HepG2 (cell line): Measurements from ENCODE around the gene MXI1. TPM values are rescaled to one million over a fixed set of nuclear protein-coding genes. Genes with fewer than 3 reads are reported as not detected.

ENCODE experiments used
- ATAC-seq: fragments of 200-7000 bp; cut with Tn5 transposase; 3 replicates; pipeline ENCODE4 v1.9.1; 2020; ENCODE audit warnings: mild to moderate bottlenecking, moderate library complexity
- BruUV-seq: library from RNA; stranded (reverse); fragments of 400-500 nt; replicated peaks from 2 replicates; lab custom pipeline; 2021; lab: Mats Ljungman, UMichigan
- CTCF ChIA-PET: fragments of 300-600 bp; formaldehyde crosslinking; extraction: SDS; loops from one replicate; lab custom pipeline; 2021; ENCODE audit warnings: low total read pairs, inconsistent platforms, low intra/inter-chr PET ratio; lab: Yijun Ruan, JAX
- POLR2A ChIA-PET: fragments of 350-600 bp; sonication (Branson Sonifier 250); formaldehyde crosslinking; loops from one replicate; lab custom pipeline; 2020; ENCODE audit warnings: antibody characterized with exemption, inconsistent platforms; lab: Yijun Ruan, JAX
- DNase-seq: peaks from one replicate; pipeline ENCODE4 v3.0.0-alpha.2; 2015; ENCODE audit warnings: low spot score
- FAIRE-seq: peaks from 3 replicates; lab custom pipeline; 2011; peaks lifted over from hg19 to GRCh38; lab: Jason Lieb, UNC
- H2AFZ ChIP-seq: one replicate; pipeline ENCODE4 v1.6.1; 2011; ENCODE audit warnings: low read length, inconsistent platforms
- H3K27ac ChIP-seq: fragments of 300-600 bp; 3 replicates; pipeline ENCODE4 v1.8.0; 2011; ENCODE audit warnings: mixed run types, mild to moderate bottlenecking, mixed read lengths, low read length, inconsistent platforms; ENCODE audit not compliant: insufficient read depth; ENCODE audit errors: extremely low read length
- H3K27me3 ChIP-seq, 2 experiments: fragments of 200-600 bp in 1 of 2; 2 replicates in 1 of 2; 3 replicates in 1 of 2; pipeline versions ENCODE4 v1.6.0 to v1.8.0; 2011; ENCODE audit warnings: low read length in 2 of 2, mild to moderate bottlenecking in 2 of 2, moderate library complexity in 2 of 2, inconsistent platforms in 1 of 2; ENCODE audit not compliant: insufficient read depth in 2 of 2, control insufficient read depth in 1 of 2
- H3K36me3 ChIP-seq, 2 experiments: fragments of 200-600 bp in 1 of 2; replicated peaks in 1 of 2; 2 replicates in 1 of 2; 3 replicates in 1 of 2; pipeline versions ENCODE4 v1.5.1 to v1.8.0; 2011; ENCODE audit warnings: low read length in 2 of 2, inconsistent platforms in 1 of 2; ENCODE audit not compliant: insufficient read depth in 2 of 2, control insufficient read depth in 1 of 2
- H3K4me1 ChIP-seq: 2 replicates; pipeline ENCODE4 v1.5.1; 2012; ENCODE audit warnings: low read length, inconsistent platforms; ENCODE audit not compliant: insufficient read depth
- H3K4me2 ChIP-seq: 2 replicates; pipeline ENCODE4 v1.6.0; 2011; ENCODE audit warnings: low read depth, low read length, inconsistent platforms
- H3K4me3 ChIP-seq, 3 experiments: fragments of 200-600 bp in 1 of 3; sonication (generic), shearing (Covaris generic) in 1 of 3; replicated peaks in 1 of 3; 2 replicates each; pipeline ENCODE4 v1.5.1; 2011 to 2016; ENCODE audit warnings: low read length in 3 of 3, inconsistent platforms in 2 of 3, low read depth in 2 of 3, mild to moderate bottlenecking in 2 of 3, control low read depth in 1 of 3, mixed read lengths in 1 of 3; ENCODE audit not compliant: insufficient read depth in 1 of 3
- H3K79me2 ChIP-seq: one replicate; pipeline ENCODE4 v1.6.1; 2011; ENCODE audit warnings: low read length, inconsistent platforms; ENCODE audit not compliant: insufficient read depth
- H3K9ac ChIP-seq: 2 replicates; pipeline ENCODE4 v1.6.0; 2011; ENCODE audit warnings: mild to moderate bottlenecking, low read depth, low read length, inconsistent platforms; ENCODE audit not compliant: insufficient read depth
- H3K9me3 ChIP-seq: 2 replicates; pipeline ENCODE4 v1.5.1; 2012; ENCODE audit warnings: mild to moderate bottlenecking, low read length
- H4K20me1 ChIP-seq: 2 replicates; pipeline ENCODE4 v1.6.0; 2011; ENCODE audit warnings: inconsistent platforms, mild to moderate bottlenecking, low read length, moderate library complexity; ENCODE audit not compliant: insufficient read depth
- ATRX ChIP-seq: sonication (generic); formaldehyde crosslinking; IDR thresholded peaks from 2 replicates; pipeline ENCODE4 v1.4.0; 2020; ENCODE audit warnings: missing genetic modification reagents, borderline replicate concordance
- E2F5 ChIP-seq: sonication (generic); formaldehyde crosslinking; conservative IDR thresholded peaks from 2 replicates; pipeline ENCODE4 v1.4.0; 2020; ENCODE audit warnings: missing genetic modification reagents
- HMGA1 ChIP-seq: sonication (generic); formaldehyde crosslinking; conservative IDR thresholded peaks from 2 replicates; pipeline ENCODE4 v1.4.0; 2020; ENCODE audit warnings: missing genetic modification reagents
- HNRNPH1 ChIP-seq: fragments of 200-400 bp; formaldehyde crosslinking; optimal IDR thresholded peaks from 2 replicates; pipeline ENCODE3; 2017; ENCODE audit warnings: mild to moderate bottlenecking, low read depth, low read length
- HNRNPUL1 ChIP-seq: fragments of 200-400 bp; formaldehyde crosslinking; IDR thresholded peaks from 2 replicates; pipeline ENCODE4 v1.6.1; 2017; ENCODE audit warnings: low read depth, mild to moderate bottlenecking, low read length, moderate library complexity
- IKZF1 ChIP-seq: fragments of 450-650 bp; IDR thresholded peaks from 2 replicates; pipeline ENCODE4 v1.7.1; 2016
- JUNB ChIP-seq: sonication (generic); formaldehyde crosslinking; IDR thresholded peaks from 2 replicates; pipeline ENCODE4 v1.8.0; 2022; ENCODE audit warnings: missing genetic modification reagents, mild to moderate bottlenecking, borderline replicate concordance
- MXD3 ChIP-seq: IDR thresholded peaks from 2 replicates; pipeline ENCODE4 v1.6.1; 2016; ENCODE audit warnings: mild to moderate bottlenecking, missing biosample characterization, missing genetic modification reagents
- REXO4 ChIP-seq: sonication (generic); formaldehyde crosslinking; IDR thresholded peaks from 2 replicates; pipeline ENCODE4 v1.8.0; 2022; ENCODE audit warnings: missing genetic modification reagents, mild to moderate bottlenecking, borderline replicate concordance
- STAT6 ChIP-seq: sonication (generic); formaldehyde crosslinking; IDR thresholded peaks from 2 replicates; pipeline ENCODE4 v1.4.0; 2020; ENCODE audit warnings: missing genetic modification reagents, mild to moderate bottlenecking, borderline replicate concordance
- TCF7L2 ChIP-seq: IDR thresholded peaks from 2 replicates; pipeline ENCODE4 v1.6.1; 2011; ENCODE audit warnings: mild to moderate bottlenecking, low read depth, low read length, moderate library complexity
- ZNF207 ChIP-seq: fragments of 450-650 bp; IDR thresholded peaks from 2 replicates; pipeline ENCODE4 v1.6.1; 2016; ENCODE audit warnings: antibody characterized with exemption, borderline replicate concordance
- ZNF484 ChIP-seq: sonication (generic); formaldehyde crosslinking; IDR thresholded peaks from 2 replicates; pipeline ENCODE4 v1.5.1; 2020; ENCODE audit warnings: mild to moderate bottlenecking, low read depth, missing genetic modification reagents, borderline replicate concordance
- ZNF720 ChIP-seq: sonication (generic); formaldehyde crosslinking; IDR thresholded peaks from 2 replicates; pipeline ENCODE4 v1.4.0; 2020; ENCODE audit warnings: missing genetic modification reagents
- ZNF792 ChIP-seq: IDR thresholded peaks from 2 replicates; pipeline ENCODE4 v1.6.1; 2016
- ZSCAN22 ChIP-seq: sonication (generic); formaldehyde crosslinking; IDR thresholded peaks from 2 replicates; pipeline ENCODE4 v1.4.0; 2020; ENCODE audit warnings: mild to moderate bottlenecking, missing genetic modification reagents
- ZXDC ChIP-seq: sonication (generic); formaldehyde crosslinking; IDR thresholded peaks from 2 replicates; pipeline ENCODE4 v1.5.0; 2020; ENCODE audit warnings: mild to moderate bottlenecking, missing genetic modification reagents
- WGBS: methylation state at CpG from one replicate; pipeline ENCODE4 v1.1.6; 2017; ENCODE audit warnings: low lambda C conversion rate; 5-methylcytosine and 5-hydroxymethylcytosine counted together
- in situ Hi-C: cut with HindIII; loops from 2 replicates; pipeline ENCODE4 v1.10.0; 2017; ENCODE audit warnings: low pct_unique_long_range_greater_than_20kb; ENCODE audit not compliant: extremely low pct_ligation_motif_present
- intact Hi-C: fragments of 100-400 bp; cut with micrococcal nuclease; formaldehyde crosslinking; loops from one replicate; pipeline ENCODE4 v1.10.0; 2022; ENCODE audit not compliant: unreplicated experiment
- polyA plus RNA-seq, 8 experiments: library from polyadenylated mRNA; depleted of rRNA in 3 of 8; stranded (reverse) in 7 of 8; unstranded in 1 of 8; fragments of >200 nt; fragmentation: Illumina TruSeq in 4 of 8; extraction: Trizol in 4 of 8; gene quantifications; 2 replicates each; pipeline versions ENCODE4 v1.2.1 to v1.2.3, GENCODE V29; 2011 to 2016; ENCODE audit warnings: low read depth in 4 of 8, missing spikeins in 1 of 8, mixed read lengths in 1 of 8; ENCODE audit not compliant: insufficient read depth in 1 of 8
- total RNA-seq, 5 experiments: library from RNA; depleted of rRNA; stranded (reverse); fragments of >200 nt; fragmentation: Illumina TruSeq; extraction: Trizol; gene quantifications; 2 replicates each; pipeline ENCODE4 v1.2.3, GENCODE V29; 2016; ENCODE audit warnings: low read depth in 1 of 5

MXI1 gene
- total and polyA plus RNA-seq, 2 of the 13 experiments (the other 11 are each of a cell fraction or from before 2014, with no cell fraction given), result 6.6 to 22.0 TPM

- in situ Hi-C loops, result no loop called here
- intact Hi-C loops, result no loop called here
- no peak overlapping the region for H3K4me3 ChIP-seq
- H3K79me2 ChIP-seq, result no peaks in the 10 kb centered on the region
- no peak for DNase-seq
- no peak for FAIRE-seq
- TF ChIP-seq MXD3 (CRISPR knock-in tag) (no peak), STAT6 (CRISPR knock-in tag) (no peak), ZNF484 (CRISPR knock-in tag) (no peak), ATRX (CRISPR knock-in tag) (no peak), ZNF207 (no peak), ZNF792 (no peak), HNRNPUL1 (no peak), REXO4 (CRISPR knock-in tag) (no peak), ZSCAN22 (no peak), ZXDC (CRISPR knock-in tag) (no peak), ZNF720 (CRISPR knock-in tag) (no peak), IKZF1 (no peak), HMGA1 (CRISPR knock-in tag) (no peak), E2F5 (no peak), JUNB (CRISPR knock-in tag) (no peak), HNRNPH1 (no peak), TCF7L2 (no peak)
- no peaks in the 10 kb centered on the region for H3K4me1 ChIP-seq
- no peak overlapping the region for H2AFZ ChIP-seq
- no peaks in the 10 kb centered on the region for H3K36me3 ChIP-seq
- no peaks in the 10 kb centered on the region for H3K27me3 ChIP-seq
- POLR2A ChIA-PET, result no interaction called here
- no TSS peak for BruUV-seq
- ATAC-seq, result no peak
- H3K27ac ChIP-seq, result no peak overlapping the region
- CTCF ChIA-PET, result no interaction called here
- no peak overlapping the region for H3K4me2 ChIP-seq
- H4K20me1 ChIP-seq, result no peaks in the 10 kb centered on the region
- WGBS, result 97% methylated on average over 1 of the region's 1 CpG
- no peak overlapping the region for H3K9ac ChIP-seq
- H3K9me3 ChIP-seq, result peaks cover 4% of the 10 kb centered on the region; the same call in 1 of the 2 replicates
Observed at GRCh38 chr10:110252151-110252550, 44.7 kb downstream of the MXI1 start.
